Neural cell (in vitro differentiated cells): ENCODE data around the gene MPI. TPM values are rescaled to one million over a fixed set of nuclear protein-coding genes. Genes with fewer than 3 reads are reported as not detected.

Source experiments
- H2AFZ ChIP-seq: fragments of 200-600, 300-800 bp; sonication (generic), shearing (Covaris generic); 2 replicates; pipeline ENCODE4 v1.6.0; 2014; ENCODE audit warnings: low read depth, mild to moderate bottlenecking, antibody characterized with exemption, low read length, moderate library complexity
- H3F3A ChIP-seq: fragments of 200-600 bp; shearing (Covaris generic); 2 replicates; pipeline ENCODE4 v1.6.1; 2016; ENCODE audit warnings: mild to moderate bottlenecking, moderate library complexity, mixed read lengths, antibody characterized with exemption, low read length; ENCODE audit not compliant: insufficient read depth, poor library complexity, severe bottlenecking
- H3K27ac ChIP-seq: fragments of 200-600, 300-800 bp; sonication (generic), shearing (Covaris generic); 2 replicates; pipeline ENCODE4 v1.5.1; 2014; ENCODE audit warnings: mild to moderate bottlenecking, low read length, moderate library complexity
- H3K27me3 ChIP-seq: fragments of 300-800, 200-600 bp; sonication (generic), shearing (Covaris generic); 2 replicates; pipeline ENCODE4 v1.6.0; 2014; ENCODE audit warnings: mild to moderate bottlenecking, low read depth, low read length, moderate library complexity; ENCODE audit not compliant: insufficient read depth
- H3K36me3 ChIP-seq: fragments of 300-800, 200-600 bp; sonication (generic), shearing (Covaris generic); 2 replicates; pipeline ENCODE4 v1.5.1; 2014; ENCODE audit warnings: mild to moderate bottlenecking, antibody characterized with exemption, low read length, moderate library complexity; ENCODE audit not compliant: insufficient read depth
- H3K4me2 ChIP-seq: fragments of 300-800, 200-600 bp; sonication (generic), shearing (Covaris generic); 2 replicates; pipeline ENCODE4 v1.6.0; 2014; ENCODE audit warnings: mild to moderate bottlenecking, low read length
- H3K4me3 ChIP-seq: fragments of 300-800, 200-600 bp; sonication (generic), shearing (Covaris generic); 2 replicates; pipeline ENCODE4 v1.5.1; 2014; ENCODE audit warnings: mild to moderate bottlenecking, low read length, moderate library complexity
- H3K79me2 ChIP-seq: fragments of 200-600 bp; shearing (Covaris generic); replicated peaks from 2 replicates; pipeline ENCODE4 v1.6.0; 2014; ENCODE audit warnings: mild to moderate bottlenecking, low read length, moderate library complexity; ENCODE audit not compliant: insufficient read depth
- H3K9ac ChIP-seq: fragments of 300-800, 200-600 bp; sonication (generic), shearing (Covaris generic); 2 replicates; pipeline ENCODE4 v1.6.1; 2016; ENCODE audit warnings: mild to moderate bottlenecking, low read length, mixed read lengths
- H3K9me2 ChIP-seq: fragments of 200-600 bp; shearing (Covaris generic); 2 replicates; pipeline ENCODE4 v1.6.1; 2016; ENCODE audit warnings: mild to moderate bottlenecking, low read length, mixed read lengths; ENCODE audit not compliant: insufficient read depth
- H3K9me3 ChIP-seq: fragments of 200-600, 300-800 bp; sonication (generic), shearing (Covaris generic); 2 replicates; pipeline ENCODE4 v1.6.1; 2016; ENCODE audit warnings: mild to moderate bottlenecking, mixed run types, low read length, moderate library complexity, mixed read lengths
- H4K20me1 ChIP-seq: fragments of 200-600 bp; shearing (Covaris generic); 2 replicates; pipeline ENCODE4 v1.6.1; 2016; ENCODE audit warnings: mild to moderate bottlenecking, mixed run types; ENCODE audit not compliant: insufficient read depth
- EP300 ChIP-seq: fragments of 450-650 bp; conservative IDR thresholded peaks from 2 replicates; pipeline ENCODE4 v1.6.1; 2014; ENCODE audit warnings: antibody characterized with exemption, mild to moderate bottlenecking, moderate library complexity; ENCODE audit not compliant: poor library complexity, severe bottlenecking
- EZH2 ChIP-seq: fragments of 200-600, 300-800 bp; shearing (Covaris generic), sonication (generic); IDR thresholded peaks from 2 replicates; pipeline ENCODE4 v1.6.1; 2014; ENCODE audit warnings: antibody characterized with exemption, low read length, borderline replicate concordance, mild to moderate bottlenecking; ENCODE audit not compliant: insufficient read depth, poor library complexity, severe bottlenecking
- MXI1 ChIP-seq: fragments of 450-650 bp; conservative IDR thresholded peaks from 2 replicates; pipeline ENCODE4 v1.6.1; 2014; ENCODE audit warnings: antibody characterized with exemption, mild to moderate bottlenecking; ENCODE audit not compliant: poor library complexity, severe bottlenecking
- POLR2AphosphoS5 ChIP-seq: IDR thresholded peaks from 2 replicates; pipeline ENCODE4 v1.6.1; 2012
- RAD21 ChIP-seq: fragments of 450-650 bp; conservative IDR thresholded peaks from 2 replicates; pipeline ENCODE4 v1.6.1; 2014; ENCODE audit warnings: antibody characterized with exemption, mild to moderate bottlenecking, moderate library complexity
- REST ChIP-seq: IDR thresholded peaks from 2 replicates; pipeline ENCODE4 v1.6.1; 2012; ENCODE audit warnings: borderline replicate concordance
- SMC3 ChIP-seq: fragments of 450-650 bp; conservative IDR thresholded peaks from 2 replicates; pipeline ENCODE4 v1.6.1; 2014; ENCODE audit warnings: antibody characterized with exemption, mild to moderate bottlenecking, moderate library complexity; ENCODE audit not compliant: poor library complexity
- TAF1 ChIP-seq: IDR thresholded peaks from 2 replicates; pipeline ENCODE4 v1.6.1; 2012; ENCODE audit warnings: low read depth
- polyA plus RNA-seq: library from polyadenylated mRNA; depleted of rRNA; stranded (reverse); fragments of >200 nt; gene quantifications from 2 replicates; pipeline ENCODE4 v1.2.3, GENCODE V29; 2014
- TF ChIP-seq, protein P1 (sequence below): fragments of 450-650 bp; IDR thresholded peaks from 2 replicates; pipeline ENCODE4 v1.5.1; 2014; ENCODE audit warnings: antibody characterized with exemption, mild to moderate bottlenecking, moderate library complexity; ENCODE audit not compliant: poor library complexity, severe bottlenecking

Gene MPI
- polyA plus RNA-seq, 1 donor from 2014 or later: 80.3 TPM

DNA sequence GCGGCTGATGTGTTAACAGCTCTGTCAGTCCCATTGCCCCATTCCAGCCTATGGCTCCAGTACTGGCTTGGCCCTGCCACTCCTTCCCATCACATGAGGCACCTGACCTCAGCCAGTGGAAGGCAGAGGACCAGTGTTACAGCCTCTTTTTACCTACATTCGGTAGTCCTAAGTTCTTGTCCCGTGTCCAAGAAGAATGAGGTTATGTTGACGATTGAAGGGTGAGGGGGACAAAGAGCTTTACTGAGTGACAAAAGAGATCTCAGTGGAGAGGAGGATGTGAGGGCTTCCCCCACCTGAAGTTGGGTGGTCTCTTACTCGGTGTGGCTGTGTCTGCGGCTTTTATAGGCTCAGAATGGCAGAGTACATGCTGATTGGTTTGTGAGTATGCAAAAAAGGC, 7.3 kb upstream of the MPI start:
- no peaks in the 10 kb centered on the region for H3F3A ChIP-seq
- H3K27me3 ChIP-seq: no peaks in the 10 kb centered on the region
- H3K4me2 ChIP-seq: no peak overlapping the region
- no peaks in the 10 kb centered on the region for H3K9me2 ChIP-seq
- no peak overlapping the region for H3K27ac ChIP-seq
- H3K4me3 ChIP-seq: no peak overlapping the region
- H3K9me3 ChIP-seq: no peaks in the 10 kb centered on the region
- no peaks in the 10 kb centered on the region for H3K36me3 ChIP-seq
- H4K20me1 ChIP-seq: no peaks in the 10 kb centered on the region
- no peak overlapping the region for H2AFZ ChIP-seq
- no peak overlapping the region for H3K9ac ChIP-seq
- no peaks in the 10 kb centered on the region for H3K79me2 ChIP-seq
- TF ChIP-seq TAF1 (no peak), RAD21 (no peak), MXI1 (no peak), SMC3 (no peak), EZH2 (no peak), EP300 (no peak), REST (no peak), POLR2AphosphoS5 (no peak)
- TF ChIP-seq, protein P1, sequence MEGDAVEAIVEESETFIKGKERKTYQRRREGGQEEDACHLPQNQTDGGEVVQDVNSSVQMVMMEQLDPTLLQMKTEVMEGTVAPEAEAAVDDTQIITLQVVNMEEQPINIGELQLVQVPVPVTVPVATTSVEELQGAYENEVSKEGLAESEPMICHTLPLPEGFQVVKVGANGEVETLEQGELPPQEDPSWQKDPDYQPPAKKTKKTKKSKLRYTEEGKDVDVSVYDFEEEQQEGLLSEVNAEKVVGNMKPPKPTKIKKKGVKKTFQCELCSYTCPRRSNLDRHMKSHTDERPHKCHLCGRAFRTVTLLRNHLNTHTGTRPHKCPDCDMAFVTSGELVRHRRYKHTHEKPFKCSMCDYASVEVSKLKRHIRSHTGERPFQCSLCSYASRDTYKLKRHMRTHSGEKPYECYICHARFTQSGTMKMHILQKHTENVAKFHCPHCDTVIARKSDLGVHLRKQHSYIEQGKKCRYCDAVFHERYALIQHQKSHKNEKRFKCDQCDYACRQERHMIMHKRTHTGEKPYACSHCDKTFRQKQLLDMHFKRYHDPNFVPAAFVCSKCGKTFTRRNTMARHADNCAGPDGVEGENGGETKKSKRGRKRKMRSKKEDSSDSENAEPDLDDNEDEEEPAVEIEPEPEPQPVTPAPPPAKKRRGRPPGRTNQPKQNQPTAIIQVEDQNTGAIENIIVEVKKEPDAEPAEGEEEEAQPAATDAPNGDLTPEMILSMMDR: no peak

DNA sequence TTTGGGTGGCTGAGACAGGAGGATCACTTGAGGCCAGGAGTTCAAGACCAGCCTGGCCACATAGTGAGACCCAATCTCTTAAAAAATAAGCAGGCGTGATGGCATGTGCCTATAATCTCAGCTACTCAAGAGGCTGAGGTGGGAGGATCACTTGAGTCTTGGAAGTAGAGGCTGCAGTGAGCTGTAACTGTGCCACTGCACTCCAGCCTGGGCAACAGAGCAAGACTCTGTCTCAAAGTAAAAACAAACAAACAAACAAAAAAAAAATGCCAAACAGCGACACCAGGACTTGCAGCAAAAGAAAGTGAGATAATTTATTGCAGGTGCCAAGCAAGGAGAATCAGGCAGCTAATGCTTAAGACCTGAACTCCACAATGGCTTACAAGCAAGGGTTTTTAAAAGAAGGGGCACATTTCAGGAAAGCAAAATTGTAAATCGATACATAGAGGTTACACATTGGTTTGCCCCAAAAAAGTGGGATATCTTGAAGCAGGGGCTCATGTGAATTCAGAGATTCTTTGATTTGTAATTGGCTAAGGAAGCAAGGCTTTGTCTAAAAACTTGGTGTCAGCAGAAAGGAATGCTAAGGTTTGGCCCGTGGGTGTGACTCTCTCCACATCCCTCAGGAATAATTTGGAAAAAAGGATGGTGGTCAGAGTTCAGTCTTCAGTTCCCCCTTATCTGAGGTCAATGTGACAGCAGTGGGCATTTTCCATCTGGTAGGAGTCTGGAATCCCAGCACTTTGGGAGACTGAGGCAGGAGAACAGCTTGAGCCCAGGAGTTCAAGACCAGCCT, 5.2 kb upstream of the MPI start:
- Histone ChIP-seq H3K79me2 (no peaks in the 10 kb centered on the region), H3K4me2 (no peak overlapping the region), H3K9ac (no peak overlapping the region), H3K9me3 (no peaks in the 10 kb centered on the region), H3K9me2 (no peaks in the 10 kb centered on the region), H2AFZ (no peak overlapping the region), H3F3A (no peaks in the 10 kb centered on the region), H3K27ac (no peak overlapping the region), H3K27me3 (no peaks in the 10 kb centered on the region), H3K4me3 (no peak overlapping the region), H3K36me3 (no peaks in the 10 kb centered on the region), H4K20me1 (no peaks in the 10 kb centered on the region)
- no peak for TF ChIP-seq SMC3
- TF ChIP-seq, protein P1: no peak
- TF ChIP-seq TAF1: no peak
- no peak for TF ChIP-seq POLR2AphosphoS5
- no peak for TF ChIP-seq EZH2
- no peak for TF ChIP-seq EP300
- TF ChIP-seq REST: no peak
- no peak for TF ChIP-seq MXI1
- TF ChIP-seq RAD21: no peak
